ENCODE data around the gene PLEKHG4B. TPM values are rescaled to one million over a fixed set of nuclear protein-coding genes. Genes with fewer than 3 reads are reported as not detected.

PLEKHG4B gene
- total RNA-seq, 2 donors from 2014 or later, result 0.08 to 0.48 TPM

DNA sequence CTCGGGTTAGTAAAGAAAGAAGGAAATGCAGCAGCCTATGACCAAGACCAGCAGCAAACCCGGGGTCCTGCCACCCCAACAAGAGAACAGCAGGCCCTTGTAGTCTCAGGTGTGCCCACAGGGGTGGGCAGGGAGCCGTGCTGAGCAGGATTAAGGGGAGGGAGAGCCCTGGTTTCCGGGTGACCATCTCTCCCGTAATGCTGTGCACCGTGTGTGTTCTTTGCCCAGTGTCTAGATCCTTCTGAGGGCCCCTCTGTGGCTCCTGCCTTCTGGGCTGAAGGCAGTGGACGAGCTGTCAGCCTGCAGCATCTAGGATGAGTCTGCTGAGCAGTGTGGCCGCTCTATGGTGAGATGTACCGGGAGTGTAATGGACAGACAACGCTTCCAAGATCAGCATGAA, 12.7 kb upstream of the PLEKHG4B start:
- H3K36me3 ChIP-seq, result no peaks in the 10 kb centered on the region
- H3K4me1 ChIP-seq, result no peaks in the 10 kb centered on the region
- no peaks in the 10 kb centered on the region for H3K27me3 ChIP-seq
- no peak overlapping the region for H3K4me3 ChIP-seq
- TF ChIP-seq, protein P1, sequence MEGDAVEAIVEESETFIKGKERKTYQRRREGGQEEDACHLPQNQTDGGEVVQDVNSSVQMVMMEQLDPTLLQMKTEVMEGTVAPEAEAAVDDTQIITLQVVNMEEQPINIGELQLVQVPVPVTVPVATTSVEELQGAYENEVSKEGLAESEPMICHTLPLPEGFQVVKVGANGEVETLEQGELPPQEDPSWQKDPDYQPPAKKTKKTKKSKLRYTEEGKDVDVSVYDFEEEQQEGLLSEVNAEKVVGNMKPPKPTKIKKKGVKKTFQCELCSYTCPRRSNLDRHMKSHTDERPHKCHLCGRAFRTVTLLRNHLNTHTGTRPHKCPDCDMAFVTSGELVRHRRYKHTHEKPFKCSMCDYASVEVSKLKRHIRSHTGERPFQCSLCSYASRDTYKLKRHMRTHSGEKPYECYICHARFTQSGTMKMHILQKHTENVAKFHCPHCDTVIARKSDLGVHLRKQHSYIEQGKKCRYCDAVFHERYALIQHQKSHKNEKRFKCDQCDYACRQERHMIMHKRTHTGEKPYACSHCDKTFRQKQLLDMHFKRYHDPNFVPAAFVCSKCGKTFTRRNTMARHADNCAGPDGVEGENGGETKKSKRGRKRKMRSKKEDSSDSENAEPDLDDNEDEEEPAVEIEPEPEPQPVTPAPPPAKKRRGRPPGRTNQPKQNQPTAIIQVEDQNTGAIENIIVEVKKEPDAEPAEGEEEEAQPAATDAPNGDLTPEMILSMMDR (IDR thresholded peaks at IDR 0.05), result no peak
- no peaks in the 10 kb centered on the region for H3K9me3 ChIP-seq
- H3K27ac ChIP-seq, result no peak overlapping the region
- DNase-seq (ENCODE audit: low spot score), result no peak

DNA sequence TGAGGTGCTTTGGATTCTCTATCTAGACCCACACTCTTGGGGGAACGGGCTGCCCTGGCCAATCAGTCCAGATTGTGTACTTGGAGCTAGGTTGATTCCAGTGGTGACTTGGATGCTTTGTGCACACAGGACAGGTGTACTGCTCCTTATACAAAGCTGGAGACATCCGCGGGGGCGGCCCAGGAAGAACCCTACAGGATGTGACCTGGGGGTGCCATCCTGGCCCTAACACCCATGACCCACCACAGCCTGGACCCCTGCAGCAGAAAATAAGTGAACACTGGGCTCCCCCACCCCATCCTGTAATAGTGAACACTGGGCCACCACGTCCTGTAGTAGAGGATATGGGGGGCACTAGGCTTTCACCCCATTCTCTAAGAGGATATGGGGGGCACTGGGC, 12.1 kb upstream of the PLEKHG4B start:
- Histone ChIP-seq H3K27ac (no peak overlapping the region), H3K4me3 (no peak overlapping the region), H3K27me3 (no peaks in the 10 kb centered on the region), H3K4me1 (no peaks in the 10 kb centered on the region), H3K36me3 (no peaks in the 10 kb centered on the region), H3K9me3 (no peaks in the 10 kb centered on the region)
- TF ChIP-seq, protein P1 (IDR thresholded peaks at IDR 0.05), result no peak
- no peak for DNase-seq (ENCODE audit: low spot score)

DNA sequence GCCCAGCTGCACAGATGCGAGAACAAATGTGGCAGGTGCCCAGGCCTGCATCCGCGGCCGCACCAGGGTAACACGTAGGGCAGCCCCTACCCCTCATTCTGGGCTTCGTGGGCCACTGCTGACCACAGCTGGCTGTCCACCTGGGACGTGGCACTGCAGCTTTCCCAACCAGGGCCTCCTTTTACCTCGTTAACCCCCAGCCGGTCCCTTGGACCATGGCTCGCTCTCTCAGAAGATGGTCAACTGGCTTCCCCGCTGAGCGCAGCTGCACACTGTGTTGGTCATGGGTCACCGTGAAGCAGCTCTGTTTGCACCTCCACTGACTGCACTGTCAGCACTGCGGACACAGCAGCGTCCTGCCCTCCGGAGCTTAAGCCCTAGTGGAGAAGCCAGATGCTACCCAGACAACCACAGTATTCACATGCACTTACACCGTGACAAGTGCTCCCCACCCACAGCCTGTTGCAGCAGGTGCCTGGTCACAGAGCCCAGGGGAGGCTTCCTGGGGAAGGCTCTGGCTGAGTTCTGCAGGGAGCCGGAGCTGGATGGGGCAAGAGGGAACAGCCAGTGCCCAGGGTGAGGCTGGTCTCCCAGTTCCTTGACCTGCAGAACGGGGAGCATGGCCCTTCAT, 10.5 kb upstream of the PLEKHG4B start:
- Histone ChIP-seq H3K27me3 (no peaks in the 10 kb centered on the region), H3K27ac (no peak overlapping the region), H3K36me3 (no peaks in the 10 kb centered on the region), H3K4me3 (no peak overlapping the region), H3K9me3 (no peaks in the 10 kb centered on the region), H3K4me1 (no peaks in the 10 kb centered on the region)
- TF ChIP-seq, protein P1 (IDR thresholded peaks at IDR 0.05), result no peak
- DNase-seq (ENCODE audit: low spot score), result peak; percentile 42

DNA sequence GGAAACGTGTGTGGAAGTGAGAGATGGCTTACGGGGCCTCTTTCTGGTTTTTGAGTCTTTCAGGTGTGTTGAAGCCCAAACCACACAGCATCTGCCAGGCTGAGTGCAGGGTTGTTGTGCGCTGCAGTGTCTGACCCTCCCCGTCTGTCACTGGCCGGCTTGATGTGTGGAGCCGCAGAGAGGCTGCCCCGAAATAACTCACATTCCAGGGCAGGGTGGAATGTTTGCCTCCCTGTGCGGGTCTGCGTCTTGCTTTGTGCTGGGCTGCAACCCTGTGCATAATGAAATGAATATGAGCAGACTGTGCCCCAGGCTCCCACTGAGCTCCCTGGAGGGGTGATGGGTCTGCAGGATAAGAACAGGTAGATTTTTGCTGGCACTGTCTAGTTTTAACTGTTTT, 9.9 kb upstream of the PLEKHG4B start:
- Histone ChIP-seq H3K9me3 (no peaks in the 10 kb centered on the region), H3K27ac (no peak overlapping the region), H3K4me3 (no peak overlapping the region), H3K36me3 (no peaks in the 10 kb centered on the region), H3K4me1 (no peaks in the 10 kb centered on the region), H3K27me3 (no peaks in the 10 kb centered on the region)
- peak; percentile 26 for DNase-seq (ENCODE audit: low spot score)
- TF ChIP-seq, protein P1 (IDR thresholded peaks at IDR 0.05), result no peak

DNA sequence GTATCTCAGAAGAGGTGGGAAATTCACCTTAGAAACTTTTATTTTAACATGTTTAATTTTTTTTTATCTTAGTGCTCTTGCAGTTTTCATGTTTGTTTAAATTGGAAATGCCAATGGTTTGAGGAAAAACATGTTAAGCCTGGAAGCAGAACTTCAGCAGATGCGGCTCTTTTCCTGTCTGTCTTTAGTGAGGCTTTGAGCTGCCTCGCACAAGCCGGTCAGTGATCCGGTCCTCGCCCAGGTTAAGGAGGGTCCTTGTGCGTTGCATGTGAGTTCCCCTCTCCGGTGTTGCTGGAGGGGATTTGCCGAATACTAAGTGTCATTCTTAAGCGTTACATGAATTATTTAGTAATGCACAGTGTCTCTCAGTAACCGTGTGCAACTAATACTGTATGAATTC, 9.4 kb upstream of the PLEKHG4B start:
- Histone ChIP-seq H3K4me3 (no peak overlapping the region), H3K4me1 (no peaks in the 10 kb centered on the region)

More for the DNA sequence above, 9.4 kb upstream of the PLEKHG4B start:
- H3K9me3 ChIP-seq, result no peaks in the 10 kb centered on the region
- H3K27ac ChIP-seq, result no peak overlapping the region
- no peaks in the 10 kb centered on the region for H3K36me3 ChIP-seq
- peak; percentile 40 for DNase-seq (ENCODE audit: low spot score)
- H3K27me3 ChIP-seq, result no peaks in the 10 kb centered on the region
- TF ChIP-seq, protein P1 (IDR thresholded peaks at IDR 0.05), result no peak

Data from right atrium auricular region (tissue), 2 donors.